Activated CD4-positive, alpha-beta T cell treated with anti-CD3 and anti-CD28 coated beads for 4 hours (primary cell): ENCODE data around the gene IQCE.
"Not testable (repeated sequence)": the region's sequence is repeated elsewhere in the genome, so short reads cannot be mapped to it uniquely, and the experiment has no call there.

ENCODE experiments used
- DNase-seq, 2 donors: peaks; one replicate each; pipeline ENCODE4 v3.0.0-alpha.2; 2020

IQCE gene

GRCh38 chr7:2521341-2521745 is 37.4 kb upstream of the IQCE start:
- no peak for DNase-seq

- peak; percentile 74 to 77 for DNase-seq
These were observed 36.7 kb upstream of the IQCE start for GRCh38 chr7:2521952-2522591.

GRCh38 chr7:2522780-2523433 is 35.9 kb upstream of the IQCE start:
- DNase-seq: no peak

GRCh38 chr7:2523461-2523936 is 35.3 kb upstream of the IQCE start:
- DNase-seq: no peak

- no peak for DNase-seq
These were observed 34.6 kb upstream of the IQCE start for GRCh38 chr7:2523941-2524807.

GRCh38 chr7:2524808-2525657 is 33.7 kb upstream of the IQCE start:
- no peak for DNase-seq

GRCh38 chr7:2525658-2526630 is 32.8 kb upstream of the IQCE start:
- no peak for DNase-seq

GRCh38 chr7:2526659-2527504 is 31.9 kb upstream of the IQCE start:
- no peak for DNase-seq

- DNase-seq: peak; percentile 75 to 77
These were observed 31.0 kb upstream of the IQCE start for GRCh38 chr7:2527505-2528467.

- no peak for DNase-seq
These were observed 30.2 kb upstream of the IQCE start for GRCh38 chr7:2528481-2529095.

- DNase-seq: peak in 1 of 2 donors; percentile 47
These were observed 29.4 kb upstream of the IQCE start for GRCh38 chr7:2529161-2530070.

GRCh38 chr7:2530071-2530987 is 28.4 kb upstream of the IQCE start:
- DNase-seq: peak; percentile 72 to 78

- not testable (repeated sequence) for DNase-seq
These were observed 27.6 kb upstream of the IQCE start for GRCh38 chr7:2530994-2531795.

- DNase-seq: not testable (repeated sequence)
These were observed 27.0 kb upstream of the IQCE start for GRCh38 chr7:2531796-2532110.

GRCh38 chr7:2532199-2532772 is 26.5 kb upstream of the IQCE start:
- not testable (repeated sequence) for DNase-seq
